NB4 (cell line): ENCODE measurements around the gene NID2.

ENCODE experiments used
- DNase-seq: peaks from one replicate; pipeline ENCODE4 v3.0.0; 2010; ENCODE audit warnings: low read depth
- H3K4me3 ChIP-seq: one replicate; pipeline ENCODE4 v1.5.1; 2011; ENCODE audit warnings: mild to moderate bottlenecking, low read depth, low read length, moderate library complexity
- MYC ChIP-seq: IDR thresholded peaks from 2 replicates; pipeline ENCODE4 v1.6.1; 2011; ENCODE audit warnings: low read depth, low read length
- POLR2A ChIP-seq: IDR thresholded peaks from 2 replicates; pipeline ENCODE4 v1.6.1; 2011; ENCODE audit warnings: mild to moderate bottlenecking; ENCODE audit not compliant: insufficient read length; ENCODE audit errors: extremely low read depth
- TF ChIP-seq, protein P1 (sequence below): IDR thresholded peaks from one replicate; pipeline ENCODE4 v1.5.1; 2012; ENCODE audit warnings: low read depth, low read length
- TF ChIP-seq, protein P2 (sequence below): IDR thresholded peaks from 2 replicates; pipeline ENCODE4 v1.6.1; 2011; ENCODE audit warnings: low read depth, low read length

NID2 gene

DNA sequence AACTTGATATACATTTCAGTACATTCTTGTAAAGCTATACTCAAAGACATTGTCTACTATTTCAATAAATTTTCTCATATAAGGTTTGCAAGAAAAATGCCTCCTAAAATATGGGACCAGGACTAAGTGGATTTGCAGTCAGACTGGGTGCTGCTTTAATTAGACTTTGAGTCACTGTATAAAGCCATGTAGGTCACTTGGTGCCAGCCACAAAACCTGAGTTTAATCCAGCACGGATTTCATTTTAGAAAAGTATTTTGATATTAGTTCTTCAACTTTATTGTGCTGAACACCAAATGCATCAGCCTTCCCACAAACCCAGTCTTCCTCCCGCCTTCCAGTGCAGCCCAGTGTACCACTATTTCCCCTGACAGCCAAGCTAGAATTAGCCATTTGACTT, 9.9 kb upstream of the NID2 start:
- DNase-seq, result no peak
- H3K4me3 ChIP-seq, result no peak overlapping the region
- no peak for TF ChIP-seq MYC
- TF ChIP-seq, protein P1, sequence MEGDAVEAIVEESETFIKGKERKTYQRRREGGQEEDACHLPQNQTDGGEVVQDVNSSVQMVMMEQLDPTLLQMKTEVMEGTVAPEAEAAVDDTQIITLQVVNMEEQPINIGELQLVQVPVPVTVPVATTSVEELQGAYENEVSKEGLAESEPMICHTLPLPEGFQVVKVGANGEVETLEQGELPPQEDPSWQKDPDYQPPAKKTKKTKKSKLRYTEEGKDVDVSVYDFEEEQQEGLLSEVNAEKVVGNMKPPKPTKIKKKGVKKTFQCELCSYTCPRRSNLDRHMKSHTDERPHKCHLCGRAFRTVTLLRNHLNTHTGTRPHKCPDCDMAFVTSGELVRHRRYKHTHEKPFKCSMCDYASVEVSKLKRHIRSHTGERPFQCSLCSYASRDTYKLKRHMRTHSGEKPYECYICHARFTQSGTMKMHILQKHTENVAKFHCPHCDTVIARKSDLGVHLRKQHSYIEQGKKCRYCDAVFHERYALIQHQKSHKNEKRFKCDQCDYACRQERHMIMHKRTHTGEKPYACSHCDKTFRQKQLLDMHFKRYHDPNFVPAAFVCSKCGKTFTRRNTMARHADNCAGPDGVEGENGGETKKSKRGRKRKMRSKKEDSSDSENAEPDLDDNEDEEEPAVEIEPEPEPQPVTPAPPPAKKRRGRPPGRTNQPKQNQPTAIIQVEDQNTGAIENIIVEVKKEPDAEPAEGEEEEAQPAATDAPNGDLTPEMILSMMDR, result no peak
- TF ChIP-seq, protein P2, sequence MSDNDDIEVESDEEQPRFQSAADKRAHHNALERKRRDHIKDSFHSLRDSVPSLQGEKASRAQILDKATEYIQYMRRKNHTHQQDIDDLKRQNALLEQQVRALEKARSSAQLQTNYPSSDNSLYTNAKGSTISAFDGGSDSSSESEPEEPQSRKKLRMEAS, result no peak

DNA sequence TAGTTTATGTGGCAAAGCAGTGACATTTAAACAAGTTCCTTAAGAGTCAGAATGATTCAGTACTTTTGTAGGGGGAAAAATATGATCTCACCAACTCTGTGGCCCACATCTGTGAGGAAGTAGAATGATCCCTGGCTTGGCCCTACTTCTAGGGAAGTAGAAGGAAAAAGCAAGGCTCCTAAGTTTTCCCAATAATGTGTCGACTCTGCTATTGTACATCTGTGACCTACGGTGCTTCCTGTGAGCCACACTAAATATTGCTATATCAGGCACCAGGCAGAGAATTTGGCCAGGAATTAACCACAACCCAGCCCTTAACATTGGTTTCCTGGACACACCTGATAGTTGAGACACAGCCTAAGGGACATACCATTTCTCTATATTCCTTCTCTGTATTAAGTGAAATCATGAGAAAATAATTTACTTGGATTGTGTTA, 9.3 kb upstream of the NID2 start:
- DNase-seq, result no peak
- no peak for TF ChIP-seq POLR2A
- no peak for TF ChIP-seq MYC
- TF ChIP-seq, protein P2, result no peak
- TF ChIP-seq, protein P1, result no peak
- no peak overlapping the region for H3K4me3 ChIP-seq

DNA sequence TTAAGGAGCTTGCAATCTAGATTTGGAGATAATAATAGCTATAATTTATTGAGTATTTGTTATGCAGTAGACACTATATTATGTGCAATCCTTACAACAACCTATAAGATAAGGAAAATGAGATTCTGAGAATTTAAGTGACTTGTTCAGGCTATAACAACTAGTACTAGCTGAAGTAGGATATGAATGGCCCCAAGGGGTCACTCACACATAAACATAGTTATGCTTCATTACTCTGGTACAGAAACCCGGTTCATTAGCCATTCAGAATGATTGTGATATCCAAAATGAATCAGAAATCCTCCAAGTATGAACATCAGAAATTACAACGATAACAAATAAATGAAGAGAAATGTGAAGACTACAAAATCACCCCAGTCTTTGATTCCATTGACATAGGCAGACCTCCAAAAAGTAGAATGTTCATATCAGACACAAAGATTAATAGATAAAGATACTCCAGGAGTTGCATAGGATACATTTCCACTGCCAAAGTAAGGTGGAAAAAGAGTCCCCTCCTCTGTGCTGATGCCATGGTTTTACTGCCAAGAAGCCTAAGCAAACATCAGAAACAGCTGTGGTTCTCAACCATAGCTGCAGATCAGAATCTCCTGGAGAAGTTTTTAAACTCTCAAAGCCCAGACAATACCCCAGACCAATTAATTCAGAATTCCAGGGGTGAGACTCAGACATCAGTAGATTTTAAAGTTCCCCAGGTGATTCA, 8.6 kb upstream of the NID2 start:
- no peak overlapping the region for H3K4me3 ChIP-seq
- no peak for DNase-seq
- no peak for TF ChIP-seq POLR2A
- TF ChIP-seq, protein P2, result no peak
- no peak for TF ChIP-seq MYC
- TF ChIP-seq, protein P1, result no peak

DNA sequence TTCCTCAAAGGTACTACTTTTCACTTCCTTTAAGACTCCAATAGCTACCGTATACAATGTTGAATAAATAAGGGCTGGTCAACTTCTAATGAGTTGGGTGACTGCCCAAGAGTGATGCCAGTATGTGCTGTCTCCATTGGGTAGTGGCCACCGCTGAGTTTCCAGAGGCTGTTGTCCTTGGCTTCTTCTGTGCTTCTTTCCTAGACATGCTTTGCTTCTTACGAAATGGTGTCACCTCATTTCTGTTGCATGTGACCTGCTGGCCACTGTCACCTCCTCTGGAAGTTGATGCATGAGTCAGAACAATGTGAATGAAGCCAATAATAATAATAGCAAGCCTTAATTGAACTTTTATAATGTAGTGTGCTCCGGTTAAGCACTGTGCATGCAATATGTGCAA, 7.5 kb upstream of the NID2 start:
- TF ChIP-seq POLR2A, result no peak
- TF ChIP-seq, protein P2, result no peak
- TF ChIP-seq MYC, result no peak
- TF ChIP-seq, protein P1, result no peak
- H3K4me3 ChIP-seq, result no peak overlapping the region
- DNase-seq, result no peak

DNA sequence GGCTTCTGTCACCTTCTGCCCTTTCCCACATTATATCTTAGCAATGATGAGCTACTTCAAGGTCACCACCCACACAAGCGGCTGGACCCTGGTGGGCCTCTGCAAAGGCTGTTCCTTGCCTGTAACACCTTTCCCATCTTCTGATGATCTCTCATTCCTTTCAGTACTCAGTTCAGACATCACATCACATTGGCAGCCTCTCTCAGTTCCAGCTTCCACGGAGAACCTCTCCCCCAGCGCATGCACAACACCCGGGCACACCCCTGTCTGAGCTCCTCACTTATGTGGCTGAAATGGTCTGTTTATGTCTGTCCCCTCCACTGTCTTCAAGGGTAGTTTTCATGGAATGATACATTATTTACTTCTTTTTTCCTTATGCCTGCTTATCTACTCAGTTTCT, 6.5 kb upstream of the NID2 start:
- no peak overlapping the region for H3K4me3 ChIP-seq
- DNase-seq, result no peak
- TF ChIP-seq, protein P2, result no peak
- TF ChIP-seq, protein P1, result no peak
- no peak for TF ChIP-seq POLR2A
- TF ChIP-seq MYC, result no peak

DNA sequence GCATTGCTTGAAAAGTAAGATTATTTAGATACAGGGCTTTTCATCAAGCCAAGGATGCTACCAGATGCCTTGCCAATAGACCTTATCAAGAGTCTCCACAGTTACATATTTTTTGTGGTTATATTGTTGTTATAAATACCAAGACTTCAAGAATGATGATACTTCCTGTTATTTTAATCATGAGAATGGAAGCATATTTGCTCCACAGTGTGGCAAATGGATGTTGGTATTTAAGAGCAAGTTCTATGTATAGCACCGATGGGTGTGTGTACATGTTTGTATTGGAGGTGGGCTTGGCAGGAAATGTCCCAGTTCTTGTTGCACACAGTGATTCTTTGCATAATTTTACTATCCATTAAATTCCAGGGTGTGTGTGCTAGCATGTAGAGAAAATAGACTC, 4.4 kb upstream of the NID2 start:
- TF ChIP-seq MYC (no peak), POLR2A (no peak)
- TF ChIP-seq, protein P1, result no peak
- TF ChIP-seq, protein P2, result no peak
- no peak for DNase-seq
- no peak overlapping the region for H3K4me3 ChIP-seq
